ENCODE data around the gene SSH2. TPM values are rescaled to one million over a fixed set of nuclear protein-coding genes. Genes with fewer than 3 reads are reported as not detected.
"Not testable (repeated sequence)": the region's sequence is repeated elsewhere in the genome, so short reads cannot be mapped to it uniquely, and the experiment has no call there.

The SSH2 gene
- total RNA-seq, 2 experiments from 2014 or later = 74.5 to 77.0 TPM

- DNase-seq (no peak), ATAC-seq (ENCODE audit: low read depth) (no peak)
- Mint-ChIP-seq H3K36me3 (peaks cover 7% of the 10 kb centered on the region), H3K4me1 (peaks cover 8% of the 10 kb centered on the region), H3K9me3 (no peaks in the 10 kb centered on the region), H3K27me3 (no peaks in the 10 kb centered on the region), H3K4me3 (no peak overlapping the region), H3K27ac (no peak overlapping the region)
- POLR2A ChIA-PET = no interaction called here
Measured at GRCh38 chr17:29734640-29735039, 195.4 kb downstream of the SSH2 start.

- ATAC-seq (ENCODE audit: low read depth) (no peak), DNase-seq (no peak)
- peaks cover 17% of the 10 kb centered on the region for H3K36me3 Mint-ChIP-seq
- H3K27me3 Mint-ChIP-seq = no peaks in the 10 kb centered on the region
- no peaks in the 10 kb centered on the region for H3K9me3 Mint-ChIP-seq
- no peak overlapping the region for H3K4me3 Mint-ChIP-seq
- POLR2A ChIA-PET = interaction anchor here (0.7 kb wide), 2 partner anchors 11 to 141 kb away, joined by 3 to 6 read pairs; partner anchors contain the start of gene ANKRD13B
- no peak overlapping the region for H3K27ac Mint-ChIP-seq
- peaks cover 9% of the 10 kb centered on the region for H3K4me1 Mint-ChIP-seq
Measured at GRCh38 chr17:29733166-29733565, 196.9 kb downstream of the SSH2 start.

- H3K4me1 Mint-ChIP-seq = peaks cover 11% of the 10 kb centered on the region
- no peak overlapping the region for H3K27ac Mint-ChIP-seq
- H3K36me3 Mint-ChIP-seq = peaks cover 19% of the 10 kb centered on the region
- no peaks in the 10 kb centered on the region for H3K9me3 Mint-ChIP-seq
- POLR2A ChIA-PET = no interaction called here
- H3K27me3 Mint-ChIP-seq = no peaks in the 10 kb centered on the region
- ATAC-seq (ENCODE audit: low read depth) = no peak
- H3K4me3 Mint-ChIP-seq = no peak overlapping the region
- no peak for DNase-seq
Measured at GRCh38 chr17:29732613-29733012, 197.4 kb downstream of the SSH2 start.

GRCh38 chr17:29732209-29732608, 197.8 kb downstream of the SSH2 start:
- no peak for DNase-seq
- peaks cover 15% of the 10 kb centered on the region for H3K4me1 Mint-ChIP-seq
- H3K27me3 Mint-ChIP-seq = no peaks in the 10 kb centered on the region
- H3K4me3 Mint-ChIP-seq = no peak overlapping the region
- POLR2A ChIA-PET = no interaction called here
- H3K36me3 Mint-ChIP-seq = peaks cover 22% of the 10 kb centered on the region
- no peak for ATAC-seq (ENCODE audit: low read depth)
- no peak overlapping the region for H3K27ac Mint-ChIP-seq
- H3K9me3 Mint-ChIP-seq = no peaks in the 10 kb centered on the region

- ATAC-seq (ENCODE audit: low read depth) (no peak), DNase-seq (no peak)
- Mint-ChIP-seq H3K27ac (no peak overlapping the region), H3K36me3 (peaks cover 22% of the 10 kb centered on the region), H3K9me3 (no peaks in the 10 kb centered on the region), H3K4me3 (no peak overlapping the region), H3K27me3 (no peaks in the 10 kb centered on the region), H3K4me1 (peaks cover 21% of the 10 kb centered on the region)
- POLR2A ChIA-PET = no interaction called here
Measured at GRCh38 chr17:29731589-29731929, 198.5 kb downstream of the SSH2 start.

GRCh38 chr17:29728490-29728889, 201.5 kb downstream of the SSH2 start:
- Mint-ChIP-seq H3K4me3 (no peak overlapping the region), H3K9me3 (no peaks in the 10 kb centered on the region), H3K27me3 (no peaks in the 10 kb centered on the region), H3K27ac (no peak overlapping the region), H3K4me1 (peaks cover 39% of the 10 kb centered on the region), H3K36me3 (peaks cover 30% of the 10 kb centered on the region)
- ATAC-seq (ENCODE audit: low read depth) (no peak), DNase-seq (no peak)
- POLR2A ChIA-PET = no interaction called here

GRCh38 chr17:29726715-29727252, 203.2 kb downstream of the SSH2 start:
- peaks cover 35% of the 10 kb centered on the region for H3K36me3 Mint-ChIP-seq
- POLR2A ChIA-PET = interaction anchor here (0.8 kb wide), 1 partner anchor 12 kb away, joined by 3 read pairs; no protein-coding TSS in a partner anchor
- no peaks in the 10 kb centered on the region for H3K27me3 Mint-ChIP-seq
- peaks cover 46% of the 10 kb centered on the region for H3K4me1 Mint-ChIP-seq
- peak overlapping the region; percentile 62 for H3K27ac Mint-ChIP-seq
- no peaks in the 10 kb centered on the region for H3K9me3 Mint-ChIP-seq
- ATAC-seq (ENCODE audit: low read depth) (peak; percentile 64), DNase-seq (no peak)
- peak overlapping the region; percentile 54 for H3K4me3 Mint-ChIP-seq

- H3K4me1 Mint-ChIP-seq = peaks cover 51% of the 10 kb centered on the region
- H3K27me3 Mint-ChIP-seq; ATAC-seq (ENCODE audit: low read depth); H3K4me3 Mint-ChIP-seq; DNase-seq; H3K9me3 Mint-ChIP-seq; POLR2A ChIA-PET: not testable (repeated sequence)
- H3K27ac Mint-ChIP-seq = peak overlapping the region; percentile 62
- peaks cover 41% of the 10 kb centered on the region for H3K36me3 Mint-ChIP-seq
Measured at GRCh38 chr17:29725408-29725807, 204.6 kb downstream of the SSH2 start.

- peak; percentile 38 for ATAC-seq (ENCODE audit: low read depth)
- Mint-ChIP-seq H3K36me3 (peaks cover 41% of the 10 kb centered on the region), H3K4me3 (peak overlapping the region; percentile 39), H3K4me1 (peaks cover 50% of the 10 kb centered on the region), H3K9me3 (no peaks in the 10 kb centered on the region), H3K27me3 (no peaks in the 10 kb centered on the region), H3K27ac (peak overlapping the region; percentile 65)
- no peak for DNase-seq
- POLR2A ChIA-PET = interaction anchor here (0.5 to 2.1 kb wide), 6 partner anchors 12 to 750 kb away, joined by 3 to 11 read pairs (median 4); no protein-coding TSS in a partner anchor
Measured at GRCh38 chr17:29723278-29724047, 206.6 kb downstream of the SSH2 start.

- no peaks in the 10 kb centered on the region for H3K9me3 Mint-ChIP-seq
- DNase-seq (no peak), ATAC-seq (ENCODE audit: low read depth) (peak; percentile 54)
- no peaks in the 10 kb centered on the region for H3K27me3 Mint-ChIP-seq
- H3K36me3 Mint-ChIP-seq = peaks cover 44% of the 10 kb centered on the region
- POLR2A ChIA-PET = interaction anchor here (0.5 to 2.1 kb wide), 4 partner anchors 11 to 678 kb away, joined by 4 to 11 read pairs (median 5); no protein-coding TSS in a partner anchor
- peak overlapping the region; percentile 36 for H3K4me3 Mint-ChIP-seq
- peak overlapping the region; percentile 65 for H3K27ac Mint-ChIP-seq
- peaks cover 52% of the 10 kb centered on the region for H3K4me1 Mint-ChIP-seq
Measured at GRCh38 chr17:29722411-29723198, 207.4 kb downstream of the SSH2 start.

- peaks cover 49% of the 10 kb centered on the region for H3K36me3 Mint-ChIP-seq
- no peak overlapping the region for H3K27ac Mint-ChIP-seq
- no peak for DNase-seq
- H3K9me3 Mint-ChIP-seq = no peaks in the 10 kb centered on the region
- no peak for ATAC-seq (ENCODE audit: low read depth)
- H3K27me3 Mint-ChIP-seq = no peaks in the 10 kb centered on the region
- POLR2A ChIA-PET = no interaction called here
- no peak overlapping the region for H3K4me3 Mint-ChIP-seq
- H3K4me1 Mint-ChIP-seq = peaks cover 38% of the 10 kb centered on the region
Measured at GRCh38 chr17:29720551-29720950, 209.5 kb downstream of the SSH2 start.

- H3K4me3 Mint-ChIP-seq = no peak overlapping the region
- POLR2A ChIA-PET = no interaction called here
- H3K4me1 Mint-ChIP-seq = peaks cover 38% of the 10 kb centered on the region
- ATAC-seq (ENCODE audit: low read depth) (no peak), DNase-seq (no peak)
- no peak overlapping the region for H3K27ac Mint-ChIP-seq
- no peaks in the 10 kb centered on the region for H3K27me3 Mint-ChIP-seq
- H3K9me3 Mint-ChIP-seq = no peaks in the 10 kb centered on the region
- H3K36me3 Mint-ChIP-seq = peaks cover 49% of the 10 kb centered on the region
Measured at GRCh38 chr17:29719469-29719868, 210.6 kb downstream of the SSH2 start.

GRCh38 chr17:29718446-29719039, 211.5 kb downstream of the SSH2 start:
- no peak overlapping the region for H3K4me3 Mint-ChIP-seq
- POLR2A ChIA-PET = no interaction called here
- peaks cover 37% of the 10 kb centered on the region for H3K4me1 Mint-ChIP-seq
- no peaks in the 10 kb centered on the region for H3K9me3 Mint-ChIP-seq
- no peaks in the 10 kb centered on the region for H3K27me3 Mint-ChIP-seq
- no peak for ATAC-seq (ENCODE audit: low read depth)
- H3K27ac Mint-ChIP-seq = no peak overlapping the region
- H3K36me3 Mint-ChIP-seq = peaks cover 48% of the 10 kb centered on the region
- DNase-seq = no peak

All from activated naive CD8-positive, alpha-beta T cell treated with anti-CD3 and anti-CD28 coated beads, Interleukin-2, amount 10 ng/mL, durations not matched to agents 7 days and 5 days (primary cell).